Mammary epithelial cell (primary cell): ENCODE results near the gene ANKRD16.

Experiments used
- EZH2 ChIP-seq: IDR thresholded peaks from 2 replicates; pipeline ENCODE4 v1.6.1; 2012; ENCODE audit warnings: low read length, inconsistent platforms, borderline replicate concordance
- TF ChIP-seq, protein P1 (sequence below), 2 donors: IDR thresholded peaks in 1 of 2; conservative IDR thresholded peaks in 1 of 2; 2 replicates each; pipeline ENCODE4 v1.5.1; 2011 to 2012; ENCODE audit warnings: inconsistent platforms in 2 of 2, low read length in 2 of 2, mild to moderate bottlenecking in 2 of 2, control low read depth in 1 of 2, low read depth in 1 of 2; ENCODE audit not compliant: insufficient read depth in 1 of 2; ENCODE audit errors: extremely low read depth in 1 of 2

DNA sequence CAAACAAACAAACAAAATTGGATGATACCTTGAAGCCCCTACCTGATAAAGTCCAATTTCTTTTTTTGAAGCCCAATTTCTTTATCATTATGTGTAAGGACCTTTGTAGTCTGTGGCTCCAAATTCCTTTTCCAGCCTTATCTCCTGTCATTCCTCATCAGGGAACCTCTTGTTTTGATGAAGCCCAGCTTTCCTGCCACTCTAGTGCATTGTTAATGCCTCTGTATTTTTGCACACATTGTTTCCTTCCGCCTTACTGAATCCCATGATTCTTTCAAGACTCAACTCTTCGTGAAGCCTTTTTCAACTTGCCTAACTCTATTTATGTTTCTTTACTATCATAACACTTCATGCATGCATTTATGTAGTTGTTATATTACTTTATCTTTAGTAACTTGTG lies 3.6 kb upstream of the ANKRD16 start:
- TF ChIP-seq, protein P1, sequence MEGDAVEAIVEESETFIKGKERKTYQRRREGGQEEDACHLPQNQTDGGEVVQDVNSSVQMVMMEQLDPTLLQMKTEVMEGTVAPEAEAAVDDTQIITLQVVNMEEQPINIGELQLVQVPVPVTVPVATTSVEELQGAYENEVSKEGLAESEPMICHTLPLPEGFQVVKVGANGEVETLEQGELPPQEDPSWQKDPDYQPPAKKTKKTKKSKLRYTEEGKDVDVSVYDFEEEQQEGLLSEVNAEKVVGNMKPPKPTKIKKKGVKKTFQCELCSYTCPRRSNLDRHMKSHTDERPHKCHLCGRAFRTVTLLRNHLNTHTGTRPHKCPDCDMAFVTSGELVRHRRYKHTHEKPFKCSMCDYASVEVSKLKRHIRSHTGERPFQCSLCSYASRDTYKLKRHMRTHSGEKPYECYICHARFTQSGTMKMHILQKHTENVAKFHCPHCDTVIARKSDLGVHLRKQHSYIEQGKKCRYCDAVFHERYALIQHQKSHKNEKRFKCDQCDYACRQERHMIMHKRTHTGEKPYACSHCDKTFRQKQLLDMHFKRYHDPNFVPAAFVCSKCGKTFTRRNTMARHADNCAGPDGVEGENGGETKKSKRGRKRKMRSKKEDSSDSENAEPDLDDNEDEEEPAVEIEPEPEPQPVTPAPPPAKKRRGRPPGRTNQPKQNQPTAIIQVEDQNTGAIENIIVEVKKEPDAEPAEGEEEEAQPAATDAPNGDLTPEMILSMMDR (conservative IDR thresholded peaks at IDR 0.05 in 1 of 2, IDR thresholded peaks at IDR 0.05 in 1 of 2; ENCODE audit: extremely low read depth in 1 of 2, insufficient read depth in 1 of 2, low read depth in 1 of 2, low read length in 2 of 2): no peak
- no peak for TF ChIP-seq EZH2
